ENCODE results near the gene ANKMY1.

The ANKMY1 gene, protein sequence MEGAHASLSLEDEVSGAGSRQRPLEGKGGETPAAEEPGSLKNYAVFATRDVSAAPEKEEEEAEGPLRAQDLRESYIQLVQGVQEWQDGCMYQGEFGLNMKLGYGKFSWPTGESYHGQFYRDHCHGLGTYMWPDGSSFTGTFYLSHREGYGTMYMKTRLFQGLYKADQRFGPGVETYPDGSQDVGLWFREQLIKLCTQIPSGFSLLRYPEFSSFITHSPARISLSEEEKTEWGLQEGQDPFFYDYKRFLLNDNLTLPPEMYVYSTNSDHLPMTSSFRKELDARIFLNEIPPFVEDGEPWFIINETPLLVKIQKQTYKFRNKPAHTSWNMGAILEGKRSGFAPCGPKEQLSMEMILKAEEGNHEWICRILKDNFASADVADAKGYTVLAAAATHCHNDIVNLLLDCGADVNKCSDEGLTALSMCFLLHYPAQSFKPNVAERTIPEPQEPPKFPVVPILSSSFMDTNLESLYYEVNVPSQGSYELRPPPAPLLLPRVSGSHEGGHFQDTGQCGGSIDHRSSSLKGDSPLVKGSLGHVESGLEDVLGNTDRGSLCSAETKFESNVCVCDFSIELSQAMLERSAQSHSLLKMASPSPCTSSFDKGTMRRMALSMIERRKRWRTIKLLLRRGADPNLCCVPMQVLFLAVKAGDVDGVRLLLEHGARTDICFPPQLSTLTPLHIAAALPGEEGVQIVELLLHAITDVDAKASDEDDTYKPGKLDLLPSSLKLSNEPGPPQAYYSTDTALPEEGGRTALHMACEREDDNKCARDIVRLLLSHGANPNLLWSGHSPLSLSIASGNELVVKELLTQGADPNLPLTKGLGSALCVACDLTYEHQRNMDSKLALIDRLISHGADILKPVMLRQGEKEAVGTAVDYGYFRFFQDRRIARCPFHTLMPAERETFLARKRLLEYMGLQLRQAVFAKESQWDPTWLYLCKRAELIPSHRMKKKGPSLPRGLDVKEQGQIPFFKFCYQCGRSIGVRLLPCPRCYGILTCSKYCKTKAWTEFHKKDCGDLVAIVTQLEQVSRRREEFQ

DNA sequence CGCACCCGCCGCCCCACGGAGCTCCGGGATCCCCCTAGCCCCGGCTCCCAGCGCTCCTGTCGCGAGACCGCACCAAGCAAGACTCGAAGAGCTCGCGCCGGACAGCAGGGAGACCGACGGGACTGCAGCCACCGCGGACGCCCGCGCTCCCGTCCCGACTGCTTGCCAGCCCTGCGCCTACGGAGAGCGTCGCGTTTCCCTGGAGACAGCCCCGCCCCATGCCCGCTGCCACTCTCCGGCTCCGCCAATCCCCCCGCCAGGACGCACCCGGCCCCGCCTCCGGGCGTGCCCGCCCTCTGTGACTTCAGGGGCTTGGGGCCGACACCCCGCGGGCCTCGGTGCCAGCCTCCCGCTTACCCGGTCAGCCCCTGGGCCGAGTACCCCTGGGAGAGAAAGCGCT is at the start of gene ANKMY1:
TSS of gene ANKMY1 (minus strand) at position 181 of the 400 bp plus-strand sequence. CDS start 653 bp downstream, outside the sequence.
- DNase-seq (ENCODE audit: low read depth) = peak; percentile 48

DNA sequence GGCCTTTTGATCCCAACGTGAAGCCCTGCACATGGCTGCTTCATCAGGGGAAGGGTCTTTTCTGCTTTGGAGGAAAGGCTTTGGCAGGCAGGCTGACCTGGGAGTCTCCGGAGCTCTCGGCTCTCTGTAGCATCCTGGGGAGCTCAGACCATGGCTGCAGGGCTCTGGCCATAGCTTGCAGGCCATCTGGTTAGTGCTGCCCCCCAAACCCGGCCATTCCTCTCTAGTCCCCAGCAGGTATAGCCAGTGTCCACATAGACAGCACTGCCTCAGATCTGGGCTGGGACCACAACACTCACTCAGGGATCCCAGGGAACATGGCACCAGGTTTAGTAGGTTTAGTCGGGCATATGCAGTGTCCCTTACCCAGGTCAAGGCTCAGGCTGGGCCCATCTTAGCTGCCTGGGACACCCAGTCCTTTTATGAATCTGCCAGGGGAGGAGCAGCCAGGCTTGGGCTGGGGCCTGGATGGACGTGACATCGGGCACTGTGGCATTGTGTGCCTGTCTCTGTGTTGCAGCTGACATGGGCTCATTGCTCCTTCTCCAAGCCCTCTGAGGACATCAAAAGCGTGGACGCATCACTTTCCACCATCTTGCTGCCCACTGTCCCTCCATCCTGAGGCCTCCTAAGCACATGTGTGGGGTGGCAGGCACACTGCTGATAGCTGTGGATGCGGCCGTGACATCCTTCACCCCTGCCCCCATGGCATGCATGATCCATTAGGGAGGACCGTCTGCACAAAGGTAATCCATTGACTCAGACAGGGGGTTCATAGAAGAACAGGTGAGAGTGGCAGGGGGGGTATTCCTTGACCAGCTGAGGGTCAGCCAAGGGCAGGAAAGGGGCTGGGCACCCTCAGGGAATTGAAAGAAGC is 48.3 kb upstream of the ANKMY1 start:
- DNase-seq (ENCODE audit: low read depth) = no peak

- DNase-seq (ENCODE audit: low read depth) = no peak
Observed at GRCh38 chr2:240604939-240605716, 47.3 kb upstream of the ANKMY1 start.

GRCh38 chr2:240604291-240604938 is 46.6 kb upstream of the ANKMY1 start:
- no peak for DNase-seq (ENCODE audit: low read depth)

GRCh38 chr2:240603846-240604245 is 46.1 kb upstream of the ANKMY1 start:
- no peak for DNase-seq (ENCODE audit: low read depth)

DNA sequence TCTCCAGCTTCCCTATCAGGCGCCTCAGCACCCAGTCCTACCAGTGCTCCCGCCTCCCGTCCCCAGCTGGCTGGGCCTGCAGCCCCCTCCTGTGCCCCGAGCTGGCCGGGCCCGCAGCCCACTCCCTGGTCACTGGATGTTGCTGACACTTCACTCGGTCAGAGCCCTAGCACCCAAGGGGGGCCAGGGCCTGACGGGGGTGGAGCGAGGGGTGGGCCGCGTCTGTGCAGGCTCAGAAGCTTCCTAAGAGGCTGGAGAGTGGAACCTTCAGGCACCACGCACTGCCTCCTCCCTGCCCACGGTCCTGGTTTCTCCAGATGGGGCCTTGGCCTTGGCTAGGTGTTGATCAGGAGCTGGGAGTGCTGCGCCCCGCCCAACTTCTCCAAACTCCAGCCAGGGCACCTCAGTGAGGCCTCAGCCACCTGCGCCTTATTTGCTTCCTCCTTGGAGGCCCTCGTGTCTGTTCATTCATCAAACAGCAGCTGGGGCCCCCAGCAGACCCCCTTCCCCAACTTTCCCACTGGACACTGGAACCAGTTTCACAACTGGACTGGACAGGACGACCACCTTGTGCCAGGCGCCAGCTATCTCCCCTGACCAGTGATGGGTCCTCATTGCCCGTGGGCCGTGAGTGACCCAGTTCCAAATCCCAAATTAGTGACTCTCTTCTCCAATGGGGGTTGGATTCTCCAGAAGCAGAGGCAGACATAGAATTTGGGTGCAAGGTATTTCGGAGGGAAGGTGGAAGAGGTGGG is 45.5 kb upstream of the ANKMY1 start:
- DNase-seq (ENCODE audit: low read depth) = no peak

DNA sequence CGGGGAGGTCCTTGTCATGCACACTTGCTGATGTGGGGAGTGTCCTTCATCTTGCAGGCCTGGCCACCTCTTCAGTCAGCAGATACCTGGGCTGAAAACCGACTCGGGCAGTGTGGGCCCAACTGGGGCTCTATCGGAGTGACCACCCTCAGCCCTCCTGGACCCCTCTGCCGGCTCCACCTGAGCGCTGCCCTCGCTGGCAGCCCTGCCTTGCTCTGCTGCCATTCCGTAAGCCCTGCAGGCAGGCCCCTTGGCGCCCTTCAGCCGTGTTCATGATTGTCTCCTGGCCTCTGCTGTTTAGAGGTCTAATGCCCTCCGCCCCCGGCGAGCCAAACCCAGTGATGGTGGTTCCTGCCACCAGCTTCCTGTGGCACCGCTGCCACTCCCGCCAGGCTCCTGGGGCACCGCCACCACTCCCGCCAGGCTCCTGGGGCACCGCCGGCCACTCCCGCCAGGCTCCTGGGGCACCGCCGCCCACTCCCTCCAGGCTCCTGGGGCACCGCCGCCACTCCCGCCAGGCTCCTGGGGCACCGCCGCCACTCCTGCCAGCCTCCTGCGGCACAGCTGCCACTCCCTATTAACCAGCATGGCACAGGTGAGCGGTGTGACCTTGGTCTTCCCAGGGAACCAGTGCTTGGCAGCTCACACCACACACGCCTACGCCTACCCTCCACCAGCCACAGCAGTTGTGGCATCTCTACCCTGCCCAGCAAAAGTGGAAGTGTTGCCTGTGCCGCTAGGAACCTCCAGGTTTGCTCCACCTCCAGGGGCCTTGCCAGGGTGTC is 44.7 kb upstream of the ANKMY1 start:
- DNase-seq (ENCODE audit: low read depth) = no peak

DNA sequence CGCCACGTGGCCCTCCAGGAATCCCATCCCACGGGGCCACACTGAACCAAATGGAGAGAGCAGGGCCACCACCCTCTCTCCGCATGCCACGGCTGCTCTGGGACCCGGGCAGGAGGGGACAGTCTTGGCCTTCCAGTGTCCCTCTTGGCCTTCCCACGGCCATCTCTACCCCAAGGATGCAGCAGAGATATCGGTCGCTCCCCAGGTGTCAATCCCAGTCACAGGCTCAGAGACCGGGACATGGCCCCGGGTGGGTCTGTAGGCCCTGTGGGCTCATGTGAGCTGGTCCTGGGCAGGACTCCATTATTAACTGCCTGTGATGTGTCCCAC is 44.0 kb upstream of the ANKMY1 start:
- no peak for DNase-seq (ENCODE audit: low read depth)

GRCh38 chr2:240601061-240601830 is 43.5 kb upstream of the ANKMY1 start:
- no peak for DNase-seq (ENCODE audit: low read depth)

DNA sequence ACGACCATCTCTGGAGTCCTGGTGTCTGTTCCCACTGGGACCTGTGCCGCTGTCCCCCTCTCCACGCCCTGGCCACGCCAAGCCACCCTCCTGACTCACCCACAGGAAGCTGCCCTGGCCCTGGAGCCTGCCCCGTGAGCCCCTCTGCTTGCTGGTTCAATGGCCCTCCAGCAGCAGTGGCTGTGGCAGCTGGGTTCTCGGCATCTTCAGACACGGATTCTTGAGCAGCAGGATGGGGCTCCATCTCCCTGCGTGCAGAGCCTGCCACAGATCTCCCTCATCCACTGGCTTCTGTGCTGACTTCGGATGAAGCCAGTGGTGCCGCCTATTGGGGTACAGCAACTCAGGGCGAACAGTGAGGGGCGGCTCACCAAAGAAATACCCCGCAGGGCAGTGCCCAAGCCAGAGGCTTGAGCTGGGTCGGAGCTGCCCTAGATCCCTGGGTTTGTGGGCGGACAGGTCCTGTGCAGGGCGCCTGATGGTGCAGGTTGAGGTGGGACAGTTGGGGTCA is 42.7 kb upstream of the ANKMY1 start:
- no peak for DNase-seq (ENCODE audit: low read depth)

- DNase-seq (ENCODE audit: low read depth) = no peak
Observed at GRCh38 chr2:240599141-240599583, 41.4 kb upstream of the ANKMY1 start.

GRCh38 chr2:240598311-240598911 is 40.6 kb upstream of the ANKMY1 start:
- no peak for DNase-seq (ENCODE audit: low read depth)

GRCh38 chr2:240597419-240598181 is 39.8 kb upstream of the ANKMY1 start:
- DNase-seq (ENCODE audit: low read depth) = no peak

- DNase-seq (ENCODE audit: low read depth) = no peak
Observed at GRCh38 chr2:240597054-240597418, 39.2 kb upstream of the ANKMY1 start.

DNA sequence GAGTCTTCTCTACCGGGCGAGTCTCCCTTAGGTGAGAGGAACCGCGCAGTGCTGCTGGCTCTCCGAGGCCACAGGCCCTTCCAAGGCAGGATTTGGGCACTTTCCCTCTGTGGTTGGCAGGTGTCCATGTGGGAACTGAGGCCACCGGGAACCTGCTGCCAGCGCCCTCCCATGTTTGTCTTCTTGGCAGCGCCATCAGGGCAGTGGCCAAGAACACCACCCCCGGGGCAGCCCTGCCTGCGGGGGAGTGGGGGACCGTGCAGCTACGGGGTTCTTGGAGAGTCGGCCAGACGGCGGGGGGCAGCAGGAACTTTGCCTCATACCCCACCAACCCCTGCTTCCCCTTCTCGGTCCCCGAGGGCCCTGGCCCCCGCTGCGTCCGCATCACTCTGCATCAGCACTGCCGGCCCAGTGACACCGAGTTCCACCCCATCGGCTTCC is 38.7 kb upstream of the ANKMY1 start:
- no peak for DNase-seq (ENCODE audit: low read depth)

GRCh38 chr2:240596080-240596460 is 38.3 kb upstream of the ANKMY1 start:
- DNase-seq (ENCODE audit: low read depth) = no peak
